BE2C (cell line): ENCODE results near the gene POU3F1. TPM values are rescaled to one million over a fixed set of nuclear protein-coding genes. Genes with fewer than 3 reads are reported as not detected.

Experiments
- DNase-seq: peaks from one replicate; pipeline ENCODE4 v3.0.0-alpha.2; 2020
- H3K27me3 ChIP-seq: fragments of 250-450 bp; sonication (Bioruptor Pico); 2 replicates; pipeline ENCODE4 v1.5.1; 2020; ENCODE audit warnings: mild to moderate bottlenecking
- H3K36me3 ChIP-seq: fragments of 250-450 bp; sonication (Bioruptor Pico); 2 replicates; pipeline ENCODE4 v1.5.1; 2020; ENCODE audit warnings: mild to moderate bottlenecking
- H3K4me1 ChIP-seq: fragments of 250-450 bp; sonication (Bioruptor Pico); 2 replicates; pipeline ENCODE4 v1.5.1; 2020
- H3K4me3 ChIP-seq: 2 replicates; pipeline ENCODE4 v1.5.1; 2011; ENCODE audit warnings: low read depth, low read length
- H3K9me3 ChIP-seq: fragments of 250-450 bp; sonication (Bioruptor Pico); 2 replicates; pipeline ENCODE4 v1.5.1; 2020
- CTCF ChIP-seq: IDR thresholded peaks from 2 replicates; pipeline ENCODE4 v1.5.1; 2012; ENCODE audit warnings: mild to moderate bottlenecking, low read depth, low read length
- polyA plus RNA-seq: library from polyadenylated mRNA; unstranded; fragments of >200 nt; gene quantifications from one replicate; pipeline ENCODE4 v1.2.1, GENCODE V29; 2012; ENCODE audit warnings: low read depth, missing spikeins; ENCODE audit not compliant: insufficient read length, insufficient read depth

The POU3F1 gene
- 0.91 TPM for polyA plus RNA-seq

- Histone ChIP-seq H3K4me1 (0 out of 2 replicates have a peak, but pooled peaks cover 5% of the 10 kb centered on the region), H3K4me3 (peak within 1 kb of the TSS; percentile 44), H3K27me3 (peaks cover 35% of the 10 kb centered on the region), H3K36me3 (no peaks in the 10 kb centered on the region), H3K9me3 (no peaks in the 10 kb centered on the region)
- DNase-seq, result no peak
- TF ChIP-seq CTCF, result no peak
Observed at GRCh38 chr1:38046333-38046883, at the start of gene POU3F1. POU3F1 (minus strand) TSS chr1:38046793; CDS start chr1:38046743, 50 bp downstream.

- Histone ChIP-seq H3K36me3 (no peaks in the 10 kb centered on the region), H3K9me3 (no peaks in the 10 kb centered on the region), H3K27me3 (no peaks in the 10 kb centered on the region), H3K4me3 (no peak overlapping the region), H3K4me1 (no peaks in the 10 kb centered on the region)
- no peak for TF ChIP-seq CTCF
- DNase-seq, result no peak
Observed at GRCh38 chr1:38095454-38095931, 48.9 kb upstream of the POU3F1 start.

- no peaks in the 10 kb centered on the region for H3K4me1 ChIP-seq
- TF ChIP-seq CTCF, result no peak
- no peaks in the 10 kb centered on the region for H3K27me3 ChIP-seq
- no peaks in the 10 kb centered on the region for H3K9me3 ChIP-seq
- H3K4me3 ChIP-seq, result no peak overlapping the region
- H3K36me3 ChIP-seq, result no peaks in the 10 kb centered on the region
- no peak for DNase-seq
Observed at GRCh38 chr1:38094711-38095290, 48.2 kb upstream of the POU3F1 start.

- Histone ChIP-seq H3K27me3 (no peaks in the 10 kb centered on the region), H3K36me3 (no peaks in the 10 kb centered on the region), H3K9me3 (no peaks in the 10 kb centered on the region), H3K4me3 (no peak overlapping the region), H3K4me1 (no peaks in the 10 kb centered on the region)
- DNase-seq, result no peak
- no peak for TF ChIP-seq CTCF
Observed at GRCh38 chr1:38093569-38094520, 47.3 kb upstream of the POU3F1 start.

- no peaks in the 10 kb centered on the region for H3K36me3 ChIP-seq
- H3K4me1 ChIP-seq, result no peaks in the 10 kb centered on the region
- DNase-seq, result no peak
- H3K9me3 ChIP-seq, result no peaks in the 10 kb centered on the region
- no peak overlapping the region for H3K4me3 ChIP-seq
- no peak for TF ChIP-seq CTCF
- H3K27me3 ChIP-seq, result no peaks in the 10 kb centered on the region
Observed at GRCh38 chr1:38092256-38092655, 45.7 kb upstream of the POU3F1 start.
